ENCODE measurements around the gene ADAMTS12. TPM values are rescaled to one million over a fixed set of nuclear protein-coding genes. Genes with fewer than 3 reads are reported as not detected.

The ADAMTS12 gene
- total RNA-seq, 1 experiment from 2014 or later = 0.05 TPM

DNA sequence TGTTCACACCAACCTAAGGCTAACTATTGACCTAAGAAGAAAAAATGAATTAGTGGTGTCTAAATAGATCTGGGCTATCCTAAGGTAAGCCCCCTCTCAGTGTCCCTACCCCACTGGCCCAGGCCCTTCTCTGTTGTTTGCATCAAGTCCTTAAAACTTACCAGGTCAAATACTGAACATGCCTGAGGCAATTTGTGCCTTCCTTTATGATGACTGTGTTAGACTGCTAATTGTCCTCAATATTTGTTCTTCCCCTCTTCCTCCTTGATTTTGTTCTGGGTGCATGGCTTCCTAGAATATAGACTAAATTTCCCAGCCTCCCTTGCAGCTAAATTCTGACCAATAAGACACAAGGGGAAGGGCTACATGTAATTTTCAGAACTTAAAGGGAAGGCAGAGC, 199.9 kb downstream of the ADAMTS12 start (continued):
- TF ChIP-seq YY1 (IDR thresholded peaks at IDR 0.05; ENCODE audit: extremely low read depth, insufficient replicate concordance, low read depth, low read length) (no peak), EZH2 (IDR thresholded peaks at IDR 0.05) (no peak), MAX (IDR thresholded peaks at IDR 0.05) (no peak), CTCF (IDR thresholded peaks at IDR 0.05 in 2 of 3, conservative IDR thresholded peaks at IDR 0.05 in 1 of 3; ENCODE audit: borderline replicate concordance in 1 of 3, insufficient read depth in 1 of 3, low read depth in 2 of 3, low read length in 2 of 3) (no peak), POLR2A (IDR thresholded peaks at IDR 0.05; ENCODE audit: borderline replicate concordance, extremely low read depth, insufficient read depth, insufficient read length) (no peak), ATF3 (IDR thresholded peaks at IDR 0.05) (no peak)

- no peaks in the 10 kb centered on the region for H3K4me1 ChIP-seq (ENCODE audit: control insufficient read depth in 1 of 2, insufficient read depth in 2 of 2, low read length in 2 of 2)
- DNase-seq (ENCODE audit: low read depth, low spot score) = no peak
- ChIA-PET POLR2A (no interaction called here), RAD21 (ENCODE audit: low non-redundant PET in 1 of 2, low total read pairs in 2 of 2, uncharacterized antibody in 2 of 2, unreplicated experiment in 2 of 2) (no interaction called here), CTCF (no interaction called here)
- no peaks in the 10 kb centered on the region for H3K79me2 ChIP-seq (ENCODE audit: insufficient read depth, low read length)
- H4K20me1 ChIP-seq (ENCODE audit: insufficient read depth) = no peaks in the 10 kb centered on the region
- TF ChIP-seq ZBTB33 (IDR thresholded peaks at IDR 0.05; ENCODE audit: extremely low read depth, insufficient replicate concordance, low read length) (no peak), ZNF274 (IDR thresholded peaks at IDR 0.05; ENCODE audit: low read depth, low read length) (no peak), TCF7L2 (IDR thresholded peaks at IDR 0.05; ENCODE audit: borderline replicate concordance, extremely low read depth, insufficient read depth, insufficient read length) (no peak), FOSL1 (IDR thresholded peaks at IDR 0.05; ENCODE audit: low read depth) (no peak), RAD21 (IDR thresholded peaks at IDR 0.05; ENCODE audit: low read depth) (no peak), CBX3 (IDR thresholded peaks at IDR 0.05; ENCODE audit: low read depth) (no peak), EZH2 (IDR thresholded peaks at IDR 0.05) (no peak)
- H3K4me2 ChIP-seq (ENCODE audit: low read length) = no peak overlapping the region
- no TSS peak for BruUV-seq (replicated peaks)
- no peak overlapping the region for H2AFZ ChIP-seq (ENCODE audit: low read depth, low read length, poor library complexity, severe bottlenecking)
- H3K9ac ChIP-seq (ENCODE audit: low read length) = no peak overlapping the region
- H3K9me3 ChIP-seq (ENCODE audit: control insufficient read depth in 1 of 2, insufficient read depth in 1 of 2, low read depth in 1 of 2, low read length in 2 of 2) = no peaks in the 10 kb centered on the region
- H3K4me3 ChIP-seq (replicated peaks in 1 of 2; ENCODE audit: low read depth in 1 of 2, low read length in 2 of 2) = no peak overlapping the region
- no peaks in the 10 kb centered on the region for H3K36me3 ChIP-seq (ENCODE audit: control insufficient read depth in 1 of 2, insufficient read depth in 2 of 2, low read length in 2 of 2)
- ATAC-seq = no peak
- intact Hi-C loops (cut with micrococcal nuclease) = no loop called here
- no peak overlapping the region for H3K27ac ChIP-seq (ENCODE audit: low read depth, low read length)
- no peaks in the 10 kb centered on the region for H3K9me2 ChIP-seq (ENCODE audit: insufficient read depth)
- peaks cover 19% of the 10 kb centered on the region for H3K27me3 ChIP-seq (ENCODE audit: insufficient read depth, low read length)
These were observed 201.2 kb downstream of the ADAMTS12 start for GRCh38 chr5:33690374-33691135.

Measured in HCT116 (cell line).